ENCODE results near the gene TRIM61.
"Not testable (repeated sequence)": the region's sequence is repeated elsewhere in the genome, so short reads cannot be mapped to it uniquely, and the experiment has no call there.

TRIM61 gene

GRCh38 chr4:164977243-164978164 is at the start of gene TRIM61:
TSS of gene TRIM61 (minus strand) at chr4:164977657. CDS start at chr4:164970002, 7,655 bp downstream.
- peak within 1 kb of the TSS; percentile 58 for H3K4me3 ChIP-seq (ENCODE audit: low read depth, low read length)

DNA sequence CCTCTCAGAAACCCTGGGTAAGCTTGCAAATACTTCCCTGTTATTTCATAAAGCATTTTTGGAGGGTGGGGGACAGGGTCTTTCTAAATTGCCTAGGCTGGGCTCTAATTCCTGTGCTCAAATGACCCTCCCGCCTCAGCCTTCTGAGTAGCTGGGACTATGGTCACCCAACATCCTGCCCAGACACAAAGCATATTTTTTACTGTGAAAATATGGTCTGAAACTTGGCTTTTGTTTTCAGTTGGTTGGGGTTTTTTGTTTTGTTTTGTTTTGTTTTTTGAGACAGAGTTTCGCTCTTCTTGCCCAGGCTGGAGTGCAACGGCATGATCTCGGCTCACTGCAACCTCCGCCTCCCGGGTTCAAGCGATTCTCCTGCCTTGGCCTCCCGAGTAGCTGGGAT is 48.3 kb upstream of the TRIM61 start:
- DNase-seq (ENCODE audit: low read depth); H3K4me3 ChIP-seq (ENCODE audit: low read depth, low read length): not testable (repeated sequence)

More at GRCh38 chr4:164977243-164978164, at the start of gene TRIM61:
- no peak for DNase-seq (ENCODE audit: low read depth)

- DNase-seq (ENCODE audit: low read depth); H3K4me3 ChIP-seq (ENCODE audit: low read depth, low read length): not testable (repeated sequence)
Observed at GRCh38 chr4:165019995-165020394, 42.5 kb upstream of the TRIM61 start.

- no peak overlapping the region for H3K4me3 ChIP-seq (ENCODE audit: low read depth, low read length)
- no peak for DNase-seq (ENCODE audit: low read depth)
Observed at GRCh38 chr4:165016971-165017370, 39.5 kb upstream of the TRIM61 start.

- no peak for DNase-seq (ENCODE audit: low read depth)
- H3K4me3 ChIP-seq (ENCODE audit: low read depth, low read length), result no peak overlapping the region
Observed at GRCh38 chr4:165013691-165014090, 36.2 kb upstream of the TRIM61 start.

DNA sequence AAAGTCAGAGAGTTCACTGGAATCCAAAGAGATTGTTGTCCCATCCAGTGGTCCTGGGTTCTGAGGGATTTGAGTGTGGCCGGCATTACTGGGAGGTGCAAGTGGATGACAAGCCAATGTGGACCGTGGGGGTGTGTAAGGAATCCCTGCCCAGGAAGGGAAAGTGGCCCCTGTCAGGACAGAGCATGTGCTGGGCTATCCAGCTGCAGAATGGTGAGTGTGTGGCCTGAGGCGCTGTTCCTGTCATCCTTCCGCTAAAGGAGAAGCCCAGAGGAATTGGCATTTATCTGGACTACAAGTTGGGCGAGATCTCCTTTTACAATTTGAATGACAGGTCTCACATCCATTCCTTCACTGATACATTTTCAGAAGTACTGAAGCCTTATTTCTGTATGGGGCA is 33.9 kb upstream of the TRIM61 start:
- H3K4me3 ChIP-seq (ENCODE audit: low read depth, low read length), result no peak overlapping the region

DNA sequence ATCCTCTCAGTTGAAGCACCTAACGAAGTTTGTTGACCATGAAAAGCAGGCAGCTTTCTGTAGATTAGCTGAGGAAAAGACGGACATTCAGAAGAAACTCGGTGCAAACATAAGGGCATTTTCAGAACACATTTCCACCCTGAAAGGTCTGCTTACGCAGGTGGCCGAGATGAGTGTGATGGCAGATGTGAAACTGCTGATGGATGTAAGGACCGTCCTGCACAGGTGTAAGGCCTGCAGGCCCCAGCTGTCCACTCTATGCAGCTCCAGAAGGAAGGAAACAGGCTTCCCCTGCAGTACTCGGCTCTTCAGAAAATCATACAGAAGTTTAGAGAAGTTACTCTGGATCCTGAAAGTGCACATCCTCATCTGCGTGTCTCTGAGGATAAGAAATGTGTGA is 33.5 kb upstream of the TRIM61 start:
- H3K4me3 ChIP-seq (ENCODE audit: low read depth, low read length), result no peak overlapping the region
- DNase-seq (ENCODE audit: low read depth), result no peak

More for the DNA sequence above, 33.9 kb upstream of the TRIM61 start:
- no peak for DNase-seq (ENCODE audit: low read depth)

DNA sequence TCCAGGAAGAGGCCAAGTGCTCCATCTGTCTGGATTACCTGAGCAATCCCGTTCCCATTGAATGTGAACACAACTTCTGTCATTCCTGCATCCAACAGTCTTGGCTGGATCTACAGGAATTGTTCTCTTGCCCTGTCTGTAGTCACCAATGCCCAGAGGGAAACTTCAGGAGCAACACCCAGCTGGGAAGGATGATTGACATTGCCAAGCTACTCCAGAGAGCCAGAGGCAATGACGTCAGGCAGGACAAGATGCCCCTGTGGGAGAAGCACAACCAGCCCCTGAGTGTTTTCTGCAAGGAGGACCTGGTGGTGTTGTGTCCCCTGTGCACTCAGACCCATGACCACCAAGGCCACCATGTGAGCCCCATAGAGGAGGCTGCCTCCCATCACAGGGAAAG is 33.0 kb upstream of the TRIM61 start:
- no peak overlapping the region for H3K4me3 ChIP-seq (ENCODE audit: low read depth, low read length)
- DNase-seq (ENCODE audit: low read depth), result no peak

GRCh38 chr4:165009493-165010227 is 32.2 kb upstream of the TRIM61 start:
- H3K4me3 ChIP-seq (ENCODE audit: low read depth, low read length), result no peak overlapping the region
- DNase-seq (ENCODE audit: low read depth), result no peak

DNA sequence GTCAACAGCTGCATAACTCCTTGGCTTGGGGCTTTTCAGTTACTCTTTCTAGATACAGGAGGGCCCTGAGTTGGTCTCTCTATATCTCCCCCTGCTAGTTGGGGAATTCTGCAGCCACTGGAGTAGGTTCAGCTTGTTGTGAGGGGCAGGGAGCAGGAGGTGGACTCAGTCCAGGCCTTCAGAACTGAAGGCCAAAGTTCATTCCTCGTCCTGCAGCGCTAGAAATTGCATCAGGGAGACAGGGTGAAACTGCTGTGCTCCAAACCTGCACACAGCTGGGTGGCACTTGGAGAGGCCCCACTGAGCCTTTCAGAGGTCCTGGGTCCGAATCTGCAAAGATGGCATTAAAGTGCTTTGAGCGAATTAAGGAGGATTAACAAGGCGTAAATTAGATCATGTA is 29.4 kb upstream of the TRIM61 start:
- no peak for DNase-seq (ENCODE audit: low read depth)
- H3K4me3 ChIP-seq (ENCODE audit: low read depth, low read length), result no peak overlapping the region

GRCh38 chr4:165006456-165006855 is 29.0 kb upstream of the TRIM61 start:
- DNase-seq (ENCODE audit: low read depth), result no peak
- no peak overlapping the region for H3K4me3 ChIP-seq (ENCODE audit: low read depth, low read length)

GRCh38 chr4:165005352-165005925 is 28.0 kb upstream of the TRIM61 start:
- H3K4me3 ChIP-seq (ENCODE audit: low read depth, low read length), result no peak overlapping the region
- no peak for DNase-seq (ENCODE audit: low read depth)

GRCh38 chr4:165001957-165002356 is 24.5 kb upstream of the TRIM61 start:
- H3K4me3 ChIP-seq (ENCODE audit: low read depth, low read length); DNase-seq (ENCODE audit: low read depth): not testable (repeated sequence)

DNA sequence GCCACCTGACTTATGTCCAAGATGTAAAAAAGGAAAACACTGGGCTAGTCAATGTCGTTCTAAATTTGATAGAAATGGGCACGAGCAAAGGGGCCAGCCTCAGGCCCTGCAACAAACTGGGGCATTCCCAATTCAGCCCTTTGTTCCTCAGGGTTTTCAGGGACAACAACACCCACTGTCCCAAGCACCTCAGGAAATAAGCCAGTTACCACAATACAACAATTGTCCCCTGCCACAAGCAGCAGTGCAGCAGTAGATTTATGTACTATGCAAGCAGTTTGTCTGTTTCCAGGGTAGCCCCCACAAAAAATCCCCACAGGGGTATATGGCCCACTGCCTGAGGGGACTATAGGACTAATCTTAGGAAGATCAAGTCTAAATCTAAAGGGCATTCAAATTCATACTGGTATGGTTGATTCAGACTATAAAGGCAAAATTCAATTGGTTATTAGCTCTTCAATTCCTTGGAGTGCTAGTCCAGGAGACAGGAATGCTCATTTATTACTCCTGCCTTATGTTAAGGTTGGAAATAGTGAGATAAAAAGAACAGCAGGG is 21.1 kb upstream of the TRIM61 start:
- not testable (repeated sequence) for H3K4me3 ChIP-seq (ENCODE audit: low read depth, low read length); DNase-seq (ENCODE audit: low read depth)

- DNase-seq (ENCODE audit: low read depth), result no peak
- no peak overlapping the region for H3K4me3 ChIP-seq (ENCODE audit: low read depth, low read length)
Observed at GRCh38 chr4:164997941-164998340, 20.5 kb upstream of the TRIM61 start.

DNA sequence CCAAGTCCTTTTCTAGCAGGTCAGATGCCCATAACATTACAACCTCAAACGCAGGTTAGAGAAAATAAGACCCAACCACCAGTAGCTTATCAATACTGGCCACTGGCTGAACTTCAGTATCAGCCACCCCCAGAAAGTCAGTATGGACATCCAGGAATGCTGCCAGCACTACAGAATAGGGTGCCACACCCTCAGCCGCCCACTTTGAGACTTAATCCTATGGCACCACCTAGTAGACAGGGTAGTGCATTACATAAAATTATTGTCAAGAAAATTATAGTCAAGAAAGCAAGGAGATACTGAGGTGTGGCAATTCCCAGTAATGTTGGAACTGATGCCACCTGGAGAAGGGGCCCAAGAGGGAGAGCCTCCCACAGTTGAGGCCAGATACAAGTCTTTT is 19.9 kb upstream of the TRIM61 start:
- no peak overlapping the region for H3K4me3 ChIP-seq (ENCODE audit: low read depth, low read length)
- no peak for DNase-seq (ENCODE audit: low read depth)

DNA sequence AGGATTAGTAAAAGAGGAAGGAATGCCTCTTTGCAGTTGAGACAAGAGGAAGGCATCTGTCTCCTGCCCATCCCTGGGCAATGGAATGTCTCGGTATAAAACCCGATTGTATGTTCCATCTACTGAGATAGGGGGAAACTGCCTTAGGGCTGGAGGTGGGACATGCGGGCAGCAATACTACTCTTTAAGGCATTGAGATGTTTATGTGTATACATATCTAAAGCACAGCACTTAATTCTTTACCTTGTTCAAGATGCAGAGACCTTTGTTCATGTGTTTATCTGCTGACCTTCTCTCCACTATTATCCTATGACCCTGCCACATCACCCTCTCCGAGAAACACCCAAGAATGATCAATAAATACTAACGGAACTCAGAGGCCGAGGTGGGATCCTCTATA is 18.7 kb upstream of the TRIM61 start:
- not testable (repeated sequence) for DNase-seq (ENCODE audit: low read depth); H3K4me3 ChIP-seq (ENCODE audit: low read depth, low read length)

- not testable (repeated sequence) for H3K4me3 ChIP-seq (ENCODE audit: low read depth, low read length); DNase-seq (ENCODE audit: low read depth)
Observed at GRCh38 chr4:164990786-164991185, 13.3 kb upstream of the TRIM61 start.

- DNase-seq (ENCODE audit: low read depth), result no peak
- no peak overlapping the region for H3K4me3 ChIP-seq (ENCODE audit: low read depth, low read length)
Observed at GRCh38 chr4:164989471-164989870, 12.0 kb upstream of the TRIM61 start.

GRCh38 chr4:164971929-164972328 is 5.5 kb downstream of the TRIM61 start:
- H3K4me3 ChIP-seq (ENCODE audit: low read depth, low read length); DNase-seq (ENCODE audit: low read depth): not testable (repeated sequence)
